ENCODE data around the gene PXDN. TPM values are rescaled to one million over a fixed set of nuclear protein-coding genes. Genes with fewer than 3 reads are reported as not detected.

PXDN gene
- total and polyA plus RNA-seq, 2 of the 4 experiments (the other 2 are of a cell fraction): 153 to 332 TPM

GRCh38 chr2:1588978-1589621 is 155.2 kb downstream of the PXDN start:
- dilution Hi-C loops (cut with HindIII; ENCODE audit: low sequenced_read_pairs, unreplicated experiment) (no loop called here), in situ Hi-C loops (cut with MboI; ENCODE audit: low sequenced_read_pairs) (loop anchor here (25.0 kb wide), 1 partner anchor 173 kb away; no protein-coding TSS in a partner anchor), intact Hi-C loops (cut with micrococcal nuclease) (no loop called here)
- Histone ChIP-seq H4K20me1 (ENCODE audit: insufficient read depth, low read length) (peaks cover 11% of the 10 kb centered on the region; the same call in 1 of the 2 replicates), H3K23ac (ENCODE audit: low read depth, low read length) (no peak overlapping the region), H2BK5ac (ENCODE audit: low read depth, low read length, poor library complexity, severe bottlenecking) (no peak overlapping the region), H4K91ac (ENCODE audit: insufficient read depth, low read depth, low read length) (no peak overlapping the region), H2BK15ac (ENCODE audit: low read depth, low read length) (0 out of 3 replicates have a peak overlapping the region, but pooled peaks have one; percentile 47), H3K9me1 (ENCODE audit: insufficient read depth, low read length) (peaks cover 10% of the 10 kb centered on the region; the same call in 1 of the 2 replicates), H3K9me3 (ENCODE audit: control insufficient read depth, insufficient read depth, low read length) (0 out of 2 replicates have a peak, but pooled peaks cover 2% of the 10 kb centered on the region), H3K79me1 (ENCODE audit: low read depth in 1 of 2, low read length in 2 of 2) (0 out of 4 replicates have a peak, but pooled peaks cover 0 to 3% of the 10 kb centered on the region in 2 experiments), H2AK9ac (replicated peaks; ENCODE audit: low read depth, low read length, poor library complexity) (no peak overlapping the region), H4K8ac (ENCODE audit: low read depth in 2 of 2, low read length in 2 of 2) (no peak overlapping the region; a peak in 1 of 4 replicates), H3K14ac (replicated peaks; ENCODE audit: low read depth, low read length) (no peak overlapping the region), H2AK5ac (ENCODE audit: low read depth, low read length) (peak overlapping the region; percentile 15; the same call in 1 of the 2 replicates), H3K4me1 (ENCODE audit: control insufficient read depth, insufficient read depth, low read length) (peaks cover 18% of the 10 kb centered on the region), H3K9ac (ENCODE audit: low read depth, low read length) (no peak overlapping the region), H3K36me3 (ENCODE audit: control insufficient read depth, insufficient read depth, low read length) (no peaks in the 10 kb centered on the region), H3K18ac (ENCODE audit: low read depth, low read length) (no peak overlapping the region), H4K5ac (ENCODE audit: low read depth, low read length) (no peak overlapping the region), H2BK20ac (ENCODE audit: low read depth, low read length) (peak overlapping the region; percentile 49; the same call in 1 of the 2 replicates), H3K27ac (ENCODE audit: insufficient read depth, low read length) (no peak overlapping the region), H3K56ac (ENCODE audit: extremely low read depth, insufficient read depth, low read length) (no peak overlapping the region), H3K27me3 (ENCODE audit: control insufficient read depth, insufficient read depth, low read length) (peaks cover 7% of the 10 kb centered on the region; the same call in 1 of the 2 replicates), H3K4me3 (ENCODE audit: insufficient read depth, low read depth, low read length) (no peak overlapping the region), H2AFZ (replicated peaks; ENCODE audit: low read length, poor library complexity) (peak overlapping the region; percentile 68), H3K4me2 (ENCODE audit: low read depth, low read length) (no peak overlapping the region), H2BK120ac (ENCODE audit: low read depth, low read length) (peak overlapping the region; percentile 83), H3K4ac (ENCODE audit: low read depth, low read length) (no peak overlapping the region; the same call in none of the 2 replicates)
- DNase-seq (peak; percentile 43), ATAC-seq (ENCODE audit: low read depth) (peak; percentile 8; the same call in 1 of the 2 replicates)
- peak; percentile 25; the same call in 1 of the 2 replicates for TF ChIP-seq RAD21 (IDR thresholded peaks at IDR 0.05; ENCODE audit: low read length)
- no peak for TF ChIP-seq ELK1 (IDR thresholded peaks at IDR 0.05; ENCODE audit: borderline replicate concordance, low read depth, low read length)
- TF ChIP-seq CTCF (conservative IDR thresholded peaks at IDR 0.05; ENCODE audit: low read depth, low read length): peak; percentile 7; the same call in 1 of the 2 replicates
- no TSS peak for BruUV-seq (replicated peaks)
- ChIA-PET POLR2A (ENCODE audit: unreplicated experiment) (no interaction called here), CTCF (interaction anchor here (1.1 to 1.3 kb wide), 3 partner anchors 36 to 162 kb away, joined by 3 read pairs; no protein-coding TSS in a partner anchor)
- WGBS, 2 experiments (ENCODE audit: extremely low coverage in 2 of 2, insufficient read length in 1 of 2): 80% methylated on average over 3 of the region's 15 CpGs; no CpG with 5 or more reads in 1 of the 2 experiments
